HG03575 (cell line): Measurements from ENCODE around the gene AUTS2.

Experiments
- ATAC-seq: cut with Tn5 transposase; IDR thresholded peaks from one replicate; pipeline ENCODE4 v1.9.1; 2021; ENCODE audit not compliant: unreplicated experiment, insufficient number of reproducible peaks, low FRiP score; ENCODE audit errors: extremely low read depth

Gene AUTS2

GRCh38 chr7:69599286-69599954 lies 1.1 kb downstream of the AUTS2 start:
- no peak for ATAC-seq

GRCh38 chr7:69599955-69600709 lies 1.9 kb downstream of the AUTS2 start:
- no peak for ATAC-seq

GRCh38 chr7:69600710-69601519 lies 2.6 kb downstream of the AUTS2 start:
- no peak for ATAC-seq

GRCh38 chr7:69602522-69602921 lies 4.2 kb downstream of the AUTS2 start:
- ATAC-seq, result no peak

- ATAC-seq, result no peak
These were observed 5.1 kb downstream of the AUTS2 start for GRCh38 chr7:69603351-69603750.

GRCh38 chr7:69603937-69604494 lies 5.7 kb downstream of the AUTS2 start:
- ATAC-seq, result no peak

- no peak for ATAC-seq
These were observed 6.8 kb downstream of the AUTS2 start for GRCh38 chr7:69605070-69605469.

- no peak for ATAC-seq
These were observed 7.3 kb downstream of the AUTS2 start for GRCh38 chr7:69605546-69605945.

- no peak for ATAC-seq
These were observed 9.8 kb downstream of the AUTS2 start for GRCh38 chr7:69608049-69608448.

- ATAC-seq, result no peak
These were observed 10.6 kb downstream of the AUTS2 start for GRCh38 chr7:69608878-69609277.

- no peak for ATAC-seq
These were observed 11.5 kb downstream of the AUTS2 start for GRCh38 chr7:69609541-69610373.

GRCh38 chr7:69610374-69611084 lies 12.3 kb downstream of the AUTS2 start:
- no peak for ATAC-seq

GRCh38 chr7:69612981-69613380 lies 14.7 kb downstream of the AUTS2 start:
- no peak for ATAC-seq

- no peak for ATAC-seq
These were observed 15.6 kb downstream of the AUTS2 start for GRCh38 chr7:69613846-69614245.

GRCh38 chr7:69615685-69616084 lies 17.4 kb downstream of the AUTS2 start:
- no peak for ATAC-seq

- no peak for ATAC-seq
These were observed 19.1 kb downstream of the AUTS2 start for GRCh38 chr7:69617364-69617763.

- ATAC-seq, result no peak
These were observed 20.8 kb downstream of the AUTS2 start for GRCh38 chr7:69619054-69619453.

GRCh38 chr7:69619635-69620034 lies 21.4 kb downstream of the AUTS2 start:
- no peak for ATAC-seq
